Ishikawa (cell line): ENCODE results near the gene DOK6.

Source experiments
- CEBPB ChIP-seq: IDR thresholded peaks from 2 replicates; pipeline ENCODE4 v1.6.1; 2012
- CREB1 ChIP-seq: IDR thresholded peaks from 2 replicates; pipeline ENCODE4 v1.6.1; 2012; ENCODE audit warnings: low read depth
- EGR1 ChIP-seq: IDR thresholded peaks from 2 replicates; pipeline ENCODE4 v1.6.1; 2012
- EP300 ChIP-seq: IDR thresholded peaks from 2 replicates; pipeline ENCODE4 v1.6.1; 2012; ENCODE audit warnings: borderline replicate concordance
- FOXM1 ChIP-seq: IDR thresholded peaks from 2 replicates; pipeline ENCODE4 v1.6.1; 2012; ENCODE audit warnings: low read depth, borderline replicate concordance
- MAX ChIP-seq: IDR thresholded peaks from 2 replicates; pipeline ENCODE4 v1.6.1; 2012
- NFIC ChIP-seq: IDR thresholded peaks from 2 replicates; pipeline ENCODE4 v1.6.1; 2012
- RAD21 ChIP-seq: IDR thresholded peaks from 2 replicates; pipeline ENCODE4 v1.6.1; 2012; ENCODE audit warnings: low read depth
- TAF1 ChIP-seq: IDR thresholded peaks from 2 replicates; pipeline ENCODE4 v1.6.1; 2012; ENCODE audit warnings: low read depth, mild to moderate bottlenecking
- TCF12 ChIP-seq: IDR thresholded peaks from 2 replicates; pipeline ENCODE4 v1.6.1; 2012; ENCODE audit warnings: low read depth
- TEAD4 ChIP-seq: IDR thresholded peaks from 2 replicates; pipeline ENCODE4 v1.6.1; 2012
- USF1 ChIP-seq: IDR thresholded peaks from 2 replicates; pipeline ENCODE4 v1.6.1; 2012
- YY1 ChIP-seq: IDR thresholded peaks from 2 replicates; pipeline ENCODE4 v1.6.1; 2012; ENCODE audit warnings: low read depth
- ZBTB7A ChIP-seq: IDR thresholded peaks from 2 replicates; pipeline ENCODE4 v1.6.1; 2012; ENCODE audit warnings: low read depth
- TF ChIP-seq, protein P1 (sequence below): IDR thresholded peaks from 2 replicates; pipeline ENCODE4 v1.6.1; 2012; ENCODE audit warnings: low read depth, mild to moderate bottlenecking

Gene DOK6

DNA sequence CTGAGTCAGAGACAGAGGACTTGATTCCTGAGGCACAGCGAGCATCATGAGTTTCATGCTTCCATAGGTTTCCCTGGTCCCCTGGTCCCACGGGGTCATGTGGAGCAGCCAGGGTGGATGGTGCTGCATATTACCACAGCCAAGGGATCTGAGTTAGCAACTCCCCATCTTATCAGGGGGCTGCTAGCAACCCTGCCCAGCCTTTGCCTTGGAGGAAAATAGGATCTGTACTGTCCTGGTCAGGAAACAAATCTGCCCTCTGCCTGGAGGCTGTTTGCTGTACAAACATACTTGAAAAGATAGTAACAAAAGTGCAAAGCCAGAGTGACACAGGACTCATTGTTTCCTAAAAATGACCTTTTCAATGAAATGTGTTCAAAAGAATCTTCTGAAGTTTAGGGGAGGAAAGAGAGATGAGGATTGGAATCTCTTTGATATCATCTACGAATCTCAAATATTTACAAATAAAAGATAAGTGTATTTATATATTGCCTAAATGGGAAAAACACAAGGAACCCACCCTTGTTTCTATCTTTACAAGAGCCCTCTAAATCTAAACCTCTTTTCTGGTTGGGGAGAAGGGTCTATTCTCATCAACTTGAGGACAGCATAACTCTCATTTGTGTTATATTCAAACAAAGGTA, 352.2 kb downstream of the DOK6 start:
- TF ChIP-seq TEAD4: no peak
- no peak for TF ChIP-seq RAD21
- no peak for TF ChIP-seq EP300
- no peak for TF ChIP-seq USF1
- TF ChIP-seq TAF1: no peak
- no peak for TF ChIP-seq TCF12
- no peak for TF ChIP-seq ZBTB7A
- no peak for TF ChIP-seq EGR1

DNA sequence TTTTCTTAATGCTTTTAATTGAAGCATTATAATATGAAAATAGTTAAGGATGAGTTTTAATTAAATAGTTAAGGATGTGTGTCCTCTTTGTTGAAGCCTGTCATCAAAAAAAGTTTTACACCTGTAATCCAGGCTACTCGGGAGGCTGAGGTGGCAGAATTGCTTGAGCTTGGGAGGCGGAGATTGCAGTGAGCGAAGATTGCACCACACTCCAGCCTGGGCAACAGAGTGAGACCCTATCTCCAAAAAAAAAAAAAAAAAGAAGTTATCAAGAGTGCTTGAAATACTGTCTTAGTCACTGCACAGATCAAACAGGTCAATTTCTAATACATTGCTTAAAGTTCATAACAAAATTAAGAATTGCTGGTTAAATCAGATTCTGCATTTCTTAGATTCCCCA, 353.4 kb downstream of the DOK6 start:
- TF ChIP-seq USF1: no peak
- no peak for TF ChIP-seq YY1
- no peak for TF ChIP-seq CREB1
- no peak for TF ChIP-seq MAX
- no peak for TF ChIP-seq TCF12
- TF ChIP-seq EGR1: no peak
- TF ChIP-seq EP300: no peak
- TF ChIP-seq RAD21: no peak
- TF ChIP-seq TEAD4: no peak
- no peak for TF ChIP-seq CEBPB
- no peak for TF ChIP-seq TAF1
- no peak for TF ChIP-seq FOXM1
- TF ChIP-seq, protein P1, sequence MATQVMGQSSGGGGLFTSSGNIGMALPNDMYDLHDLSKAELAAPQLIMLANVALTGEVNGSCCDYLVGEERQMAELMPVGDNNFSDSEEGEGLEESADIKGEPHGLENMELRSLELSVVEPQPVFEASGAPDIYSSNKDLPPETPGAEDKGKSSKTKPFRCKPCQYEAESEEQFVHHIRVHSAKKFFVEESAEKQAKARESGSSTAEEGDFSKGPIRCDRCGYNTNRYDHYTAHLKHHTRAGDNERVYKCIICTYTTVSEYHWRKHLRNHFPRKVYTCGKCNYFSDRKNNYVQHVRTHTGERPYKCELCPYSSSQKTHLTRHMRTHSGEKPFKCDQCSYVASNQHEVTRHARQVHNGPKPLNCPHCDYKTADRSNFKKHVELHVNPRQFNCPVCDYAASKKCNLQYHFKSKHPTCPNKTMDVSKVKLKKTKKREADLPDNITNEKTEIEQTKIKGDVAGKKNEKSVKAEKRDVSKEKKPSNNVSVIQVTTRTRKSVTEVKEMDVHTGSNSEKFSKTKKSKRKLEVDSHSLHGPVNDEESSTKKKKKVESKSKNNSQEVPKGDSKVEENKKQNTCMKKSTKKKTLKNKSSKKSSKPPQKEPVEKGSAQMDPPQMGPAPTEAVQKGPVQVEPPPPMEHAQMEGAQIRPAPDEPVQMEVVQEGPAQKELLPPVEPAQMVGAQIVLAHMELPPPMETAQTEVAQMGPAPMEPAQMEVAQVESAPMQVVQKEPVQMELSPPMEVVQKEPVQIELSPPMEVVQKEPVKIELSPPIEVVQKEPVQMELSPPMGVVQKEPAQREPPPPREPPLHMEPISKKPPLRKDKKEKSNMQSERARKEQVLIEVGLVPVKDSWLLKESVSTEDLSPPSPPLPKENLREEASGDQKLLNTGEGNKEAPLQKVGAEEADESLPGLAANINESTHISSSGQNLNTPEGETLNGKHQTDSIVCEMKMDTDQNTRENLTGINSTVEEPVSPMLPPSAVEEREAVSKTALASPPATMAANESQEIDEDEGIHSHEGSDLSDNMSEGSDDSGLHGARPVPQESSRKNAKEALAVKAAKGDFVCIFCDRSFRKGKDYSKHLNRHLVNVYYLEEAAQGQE: no peak
- no peak for TF ChIP-seq ZBTB7A
- no peak for TF ChIP-seq NFIC

DNA sequence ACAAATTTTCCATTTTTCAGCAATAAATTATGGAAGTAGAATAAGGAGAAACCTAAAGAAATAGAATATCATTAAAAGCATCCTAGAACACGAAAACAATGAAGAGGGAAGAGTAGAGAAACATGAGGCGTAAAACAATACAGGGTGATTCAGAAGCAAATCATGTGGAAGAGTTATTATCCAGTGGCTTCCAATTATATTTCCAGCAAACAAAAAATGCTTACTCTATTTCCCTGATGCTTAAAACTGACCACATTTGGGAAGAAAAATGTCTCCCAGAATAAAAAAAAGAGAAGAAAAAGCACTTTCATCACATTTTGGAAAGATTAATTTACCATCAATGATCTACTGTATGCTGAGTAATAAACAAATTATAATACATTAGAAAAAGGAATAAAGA, 354.4 kb downstream of the DOK6 start:
- no peak for TF ChIP-seq USF1
- no peak for TF ChIP-seq ZBTB7A
- TF ChIP-seq TAF1: no peak
- no peak for TF ChIP-seq MAX
- TF ChIP-seq CEBPB: no peak
- TF ChIP-seq RAD21: no peak
- no peak for TF ChIP-seq CREB1
- no peak for TF ChIP-seq EGR1

- TF ChIP-seq ZBTB7A (no peak), FOXM1 (no peak), USF1 (no peak), EGR1 (no peak), MAX (no peak), TEAD4 (no peak), NFIC (no peak), TCF12 (no peak), RAD21 (no peak), EP300 (no peak)
- TF ChIP-seq, protein P1: no peak
Measured at GRCh38 chr18:69755856-69756496, 355.3 kb downstream of the DOK6 start.

DNA sequence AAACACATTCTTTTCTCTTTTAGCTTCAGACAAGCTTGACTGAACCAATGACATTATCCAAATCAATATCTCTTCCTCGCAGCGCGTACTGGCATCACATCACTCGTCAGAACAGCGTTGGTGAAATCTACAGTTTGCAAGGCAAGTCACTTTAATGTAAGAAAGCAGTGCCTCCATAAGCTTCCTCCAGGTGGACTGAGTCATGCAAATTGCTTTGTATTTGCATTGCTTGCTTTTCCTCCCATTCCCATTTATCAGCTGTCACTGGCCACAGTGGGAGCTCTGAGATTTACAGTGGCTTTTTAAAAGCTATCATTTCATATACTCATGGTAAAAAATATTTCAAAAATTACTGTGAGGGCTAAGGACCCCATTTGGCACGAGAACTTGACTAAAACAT, 357.0 kb downstream of the DOK6 start:
- TF ChIP-seq CREB1 (no peak), NFIC (no peak), TEAD4 (no peak), MAX (no peak), EP300 (no peak), CEBPB (no peak), TAF1 (no peak), ZBTB7A (no peak), YY1 (no peak), RAD21 (no peak), USF1 (no peak), EGR1 (no peak), FOXM1 (no peak), TCF12 (no peak)
- TF ChIP-seq, protein P1: no peak
